ENCODE measurements around the gene CLHC1. TPM values are rescaled to one million over a fixed set of nuclear protein-coding genes. Genes with fewer than 3 reads are reported as not detected.

The CLHC1 gene
- total RNA-seq, 3 donors from 2014 or later (not counting 1 experiment from before 2014, with no cell fraction given): 5.6 to 14.9 (median 6.3) TPM

- no peak overlapping the region for H3K4me3 Mint-ChIP-seq
- ATAC-seq (no peak), DNase-seq (no peak)
- H3K4me1 Mint-ChIP-seq: no peaks in the 10 kb centered on the region
- peak overlapping the region; percentile 43 for H3K27ac ChIP-seq (ENCODE audit: low read length)
- no peak overlapping the region for H3K4me3 ChIP-seq (ENCODE audit: low read length)
- no peak for TF ChIP-seq CTCF (IDR thresholded peaks at IDR 0.05)
- no peaks in the 10 kb centered on the region for H3K9me3 ChIP-seq (ENCODE audit: control insufficient read depth, insufficient read depth, low read length)
- H3K27me3 ChIP-seq (ENCODE audit: control insufficient read depth, insufficient read depth, low read length): no peaks in the 10 kb centered on the region
- no peaks in the 10 kb centered on the region for H3K36me3 ChIP-seq (ENCODE audit: control insufficient read depth, insufficient read depth, low read length)
- H3K36me3 Mint-ChIP-seq: no peaks in the 10 kb centered on the region
- H3K27ac Mint-ChIP-seq: no peak overlapping the region
- peaks cover 6% of the 10 kb centered on the region for H3K4me1 ChIP-seq (ENCODE audit: control insufficient read depth, insufficient read depth, low read length)
- intact Hi-C loops (cut with micrococcal nuclease): no loop called here
- H3K9me3 Mint-ChIP-seq: no peaks in the 10 kb centered on the region
- H3K27me3 Mint-ChIP-seq (ENCODE audit: low read depth in 2 of 2): peaks cover 0 to 3% of the 10 kb centered on the region in 2 donors
Measured at GRCh38 chr2:55151733-55152433, 80.2 kb downstream of the CLHC1 start.

- 40% methylated on average over 1 of the region's 3 CpGs for WGBS (ENCODE audit: insufficient coverage)
- no peaks in the 10 kb centered on the region for H3K36me3 ChIP-seq (ENCODE audit: control insufficient read depth, insufficient read depth, low read length)
- intact Hi-C loops (cut with micrococcal nuclease): no loop called here
- ATAC-seq (no peak), DNase-seq (no peak)
- peaks cover 6% of the 10 kb centered on the region for H3K4me1 ChIP-seq (ENCODE audit: control insufficient read depth, insufficient read depth, low read length)
- Mint-ChIP-seq H3K4me1 (no peaks in the 10 kb centered on the region), H3K27ac (no peak overlapping the region), H3K36me3 (no peaks in the 10 kb centered on the region), H3K27me3 (ENCODE audit: low read depth in 2 of 2) (peaks cover 0 to 3% of the 10 kb centered on the region in 2 donors), H3K9me3 (no peaks in the 10 kb centered on the region), H3K4me3 (no peak overlapping the region)
- no peak overlapping the region for H3K27ac ChIP-seq (ENCODE audit: low read length)
- no peak for TF ChIP-seq CTCF (IDR thresholded peaks at IDR 0.05)
- H3K4me3 ChIP-seq (ENCODE audit: low read length): no peak overlapping the region
- H3K9me3 ChIP-seq (ENCODE audit: control insufficient read depth, insufficient read depth, low read length): no peaks in the 10 kb centered on the region
- H3K27me3 ChIP-seq (ENCODE audit: control insufficient read depth, insufficient read depth, low read length): no peaks in the 10 kb centered on the region
Measured at GRCh38 chr2:55150834-55151233, 81.3 kb downstream of the CLHC1 start.

- H3K4me1 ChIP-seq (ENCODE audit: control insufficient read depth, insufficient read depth, low read length): no peaks in the 10 kb centered on the region
- ATAC-seq: no peak
- no peaks in the 10 kb centered on the region for H3K9me3 ChIP-seq (ENCODE audit: control insufficient read depth, insufficient read depth, low read length)
- H3K27me3 ChIP-seq (ENCODE audit: control insufficient read depth, insufficient read depth, low read length): no peaks in the 10 kb centered on the region
- 100% methylated on average over 2 of the region's 2 CpGs for WGBS (ENCODE audit: insufficient coverage)
- H3K27me3 Mint-ChIP-seq (ENCODE audit: low read depth in 2 of 2): peaks cover 0 to 3% of the 10 kb centered on the region in 2 donors
- no peak overlapping the region for H3K27ac ChIP-seq (ENCODE audit: low read length)
- intact Hi-C loops (cut with micrococcal nuclease): no loop called here
- no peaks in the 10 kb centered on the region for H3K9me3 Mint-ChIP-seq
- no peak overlapping the region for H3K4me3 ChIP-seq (ENCODE audit: low read length)
- no peak for TF ChIP-seq CTCF (IDR thresholded peaks at IDR 0.05)
- H3K36me3 Mint-ChIP-seq: no peaks in the 10 kb centered on the region
- H3K27ac Mint-ChIP-seq: no peak overlapping the region
- no peak overlapping the region for H3K4me3 Mint-ChIP-seq
- DNase-seq: no peak
- no peaks in the 10 kb centered on the region for H3K36me3 ChIP-seq (ENCODE audit: control insufficient read depth, insufficient read depth, low read length)
- H3K4me1 Mint-ChIP-seq: no peaks in the 10 kb centered on the region
Measured at GRCh38 chr2:55148269-55148668, 83.8 kb downstream of the CLHC1 start.

- DNase-seq (no peak), ATAC-seq (no peak)
- intact Hi-C loops (cut with micrococcal nuclease): no loop called here
- Mint-ChIP-seq H3K27me3 (ENCODE audit: low read depth in 2 of 2) (peaks cover 0 to 4% of the 10 kb centered on the region in 2 donors), H3K4me1 (no peaks in the 10 kb centered on the region), H3K9me3 (no peaks in the 10 kb centered on the region), H3K27ac (no peak overlapping the region), H3K36me3 (no peaks in the 10 kb centered on the region), H3K4me3 (no peak overlapping the region)
- WGBS (ENCODE audit: insufficient coverage): 92% methylated on average over 3 of the region's 3 CpGs
- H3K36me3 ChIP-seq (ENCODE audit: control insufficient read depth, insufficient read depth, low read length): no peaks in the 10 kb centered on the region
- H3K27ac ChIP-seq (ENCODE audit: low read length): no peak overlapping the region
- H3K27me3 ChIP-seq (ENCODE audit: control insufficient read depth, insufficient read depth, low read length): no peaks in the 10 kb centered on the region
- no peaks in the 10 kb centered on the region for H3K9me3 ChIP-seq (ENCODE audit: control insufficient read depth, insufficient read depth, low read length)
- no peak overlapping the region for H3K4me3 ChIP-seq (ENCODE audit: low read length)
- TF ChIP-seq CTCF (IDR thresholded peaks at IDR 0.05): no peak
- H3K4me1 ChIP-seq (ENCODE audit: control insufficient read depth, insufficient read depth, low read length): no peaks in the 10 kb centered on the region
Measured at GRCh38 chr2:55147531-55147930, 84.6 kb downstream of the CLHC1 start.
